ENCODE data around the gene DLEC1. TPM values are rescaled to one million over a fixed set of nuclear protein-coding genes. Genes with fewer than 3 reads are reported as not detected.

DLEC1 gene
- total and polyA plus RNA-seq, 2 of the 4 experiments (the other 2 are of a cell fraction) = 0.03 TPM; not detected in 1

GRCh38 chr3:38170722-38171121, 131.7 kb downstream of the DLEC1 start:
- H3K27ac ChIP-seq (ENCODE audit: insufficient read depth, low read length) = no peak overlapping the region
- intact Hi-C loops (cut with micrococcal nuclease) (no loop called here), in situ Hi-C loops (cut with MboI; ENCODE audit: low sequenced_read_pairs) (no loop called here), dilution Hi-C loops (cut with HindIII; ENCODE audit: low sequenced_read_pairs, unreplicated experiment) (no loop called here)
- H3K23ac ChIP-seq (ENCODE audit: low read depth, low read length) = peak overlapping the region; percentile 13; the same call in 1 of the 2 replicates
- no peak overlapping the region for H2AK9ac ChIP-seq (replicated peaks; ENCODE audit: low read depth, low read length, poor library complexity)
- no peak overlapping the region for H3K4me3 ChIP-seq (ENCODE audit: insufficient read depth, low read depth, low read length)
- H4K5ac ChIP-seq (ENCODE audit: low read depth, low read length) = no peak overlapping the region
- no peak overlapping the region for H2AFZ ChIP-seq (replicated peaks; ENCODE audit: low read length, poor library complexity)
- H3K9me1 ChIP-seq (ENCODE audit: insufficient read depth, low read length) = peaks cover 19% of the 10 kb centered on the region
- H4K91ac ChIP-seq (ENCODE audit: insufficient read depth, low read depth, low read length) = no peak overlapping the region
- peak overlapping the region; percentile 38; the same call in 1 of the 2 replicates for H3K18ac ChIP-seq (ENCODE audit: low read depth, low read length)
- peak overlapping the region; percentile 24; the same call in 1 of the 3 replicates for H2BK15ac ChIP-seq (ENCODE audit: low read depth, low read length)
- H2BK120ac ChIP-seq (ENCODE audit: low read depth, low read length) = no peak overlapping the region
- H3K4me2 ChIP-seq (ENCODE audit: low read depth, low read length) = 0 out of 2 replicates have a peak overlapping the region, but pooled peaks have one; percentile 5
- H3K56ac ChIP-seq (ENCODE audit: extremely low read depth, insufficient read depth, low read length) = no peak overlapping the region
- H3K4ac ChIP-seq (ENCODE audit: low read depth, low read length) = peak overlapping the region; percentile 41; the same call in 1 of the 2 replicates
- POLR2A ChIA-PET (ENCODE audit: unreplicated experiment) = interaction anchor here (0.7 kb wide), 2 partner anchors 71 to 196 kb away, joined by 3 read pairs; no protein-coding TSS in a partner anchor
- TF ChIP-seq RFX5 (IDR thresholded peaks at IDR 0.05; ENCODE audit: low read depth, low read length) (no peak), BHLHE40 (IDR thresholded peaks at IDR 0.05; ENCODE audit: low read depth, low read length) (no peak), MAFK (IDR thresholded peaks at IDR 0.05; ENCODE audit: low read depth, low read length) (no peak), MXI1 (IDR thresholded peaks at IDR 0.05; ENCODE audit: borderline replicate concordance, low read depth, low read length) (no peak), NFE2L2 (IDR thresholded peaks at IDR 0.05; ENCODE audit: low read depth, low read length) (no peak), POLR2A (IDR thresholded peaks at IDR 0.05; ENCODE audit: low read depth, low read length) (no peak), SMC3 (IDR thresholded peaks at IDR 0.05; ENCODE audit: low read depth, low read length) (no peak), USF2 (IDR thresholded peaks at IDR 0.05; ENCODE audit: low read depth, low read length) (no peak), RCOR1 (IDR thresholded peaks at IDR 0.05; ENCODE audit: insufficient replicate concordance, low read length) (no peak), CEBPB (IDR thresholded peaks at IDR 0.05; ENCODE audit: low read depth, low read length) (no peak), FOS (IDR thresholded peaks at IDR 0.05; ENCODE audit: low read depth, low read length) (no peak), ELK1 (IDR thresholded peaks at IDR 0.05; ENCODE audit: borderline replicate concordance, low read depth, low read length) (no peak), CHD1 (IDR thresholded peaks at IDR 0.05; ENCODE audit: low read depth, low read length) (no peak), MAZ (IDR thresholded peaks at IDR 0.05; ENCODE audit: borderline replicate concordance, low read depth, low read length) (no peak), CTCF (conservative IDR thresholded peaks at IDR 0.05; ENCODE audit: low read depth, low read length) (no peak), RAD21 (IDR thresholded peaks at IDR 0.05; ENCODE audit: low read length) (no peak)
- H3K4me1 ChIP-seq (ENCODE audit: control insufficient read depth, insufficient read depth, low read length) = peaks cover 16% of the 10 kb centered on the region
- WGBS, 2 experiments (ENCODE audit: extremely low coverage in 2 of 2, insufficient read length in 1 of 2) = no CpG with 5 or more reads among the region's 4 CpGs
- no TSS peak for BruUV-seq (replicated peaks)
- H3K9ac ChIP-seq (ENCODE audit: low read depth, low read length) = no peak overlapping the region
- peak overlapping the region; percentile 24 for H3K14ac ChIP-seq (replicated peaks; ENCODE audit: low read depth, low read length)
- H3K79me1 ChIP-seq (ENCODE audit: low read depth in 1 of 2, low read length in 2 of 2) = peaks cover 0 to 39% of the 10 kb centered on the region in 2 experiments; a peak in 2 of 4 replicates
- no peak overlapping the region; the same call in 1 of the 2 replicates for H2BK20ac ChIP-seq (ENCODE audit: low read depth, low read length)
- no peaks in the 10 kb centered on the region for H3K9me3 ChIP-seq (ENCODE audit: control insufficient read depth, insufficient read depth, low read length)
- H3K27me3 ChIP-seq (ENCODE audit: control insufficient read depth, insufficient read depth, low read length) = no peaks in the 10 kb centered on the region
- ATAC-seq (ENCODE audit: low read depth) = no peak
- CTCF ChIA-PET = interaction anchor here (1.5 kb wide), 1 partner anchor 22 kb away, joined by 4 read pairs; no protein-coding TSS in a partner anchor
- H2BK5ac ChIP-seq (ENCODE audit: low read depth, low read length, poor library complexity, severe bottlenecking) = peak overlapping the region; percentile 14
- no peak for DNase-seq
- H3K36me3 ChIP-seq (ENCODE audit: control insufficient read depth, insufficient read depth, low read length) = no peaks in the 10 kb centered on the region
- H4K20me1 ChIP-seq (ENCODE audit: insufficient read depth, low read length) = peaks cover 43% of the 10 kb centered on the region
- peak overlapping the region; percentile 20; the same call in 1 of the 2 replicates for H2AK5ac ChIP-seq (ENCODE audit: low read depth, low read length)
- 0 out of 4 replicates have a peak overlapping the region, but pooled peaks of 1 of the 2 experiments have one; percentile 47 for H4K8ac ChIP-seq (ENCODE audit: low read depth in 2 of 2, low read length in 2 of 2)
